Thyroid gland (tissue), 4 donors: ENCODE results near the gene IFNLR1.

Experiments
- CTCF ChIP-seq, 6 experiments: fragments of 200-600 bp in 3 of 6; fragments of 450-650 bp in 3 of 6; sonication (generic) in 3 of 6; IDR thresholded peaks; one replicate each; pipeline ENCODE4 v1.5.1; 2016 to 2019; ENCODE audit warnings: antibody characterized with exemption in 6 of 6, mild to moderate bottlenecking in 2 of 6, inconsistent platforms in 1 of 6, moderate library complexity in 1 of 6
- POLR2A ChIP-seq, 2 donors: fragments of 450-650 bp; IDR thresholded peaks; one replicate each; pipeline ENCODE4 v1.6.1; 2017; ENCODE audit warnings: antibody characterized with exemption in 2 of 2, mild to moderate bottlenecking in 2 of 2, moderate library complexity in 1 of 2

- TF ChIP-seq POLR2A (IDR thresholded peaks at IDR 0.05), result no peak
- TF ChIP-seq CTCF (IDR thresholded peaks at IDR 0.05), result peak; percentile 62 to 94 (median 83)
These were observed 12.3 kb upstream of the IFNLR1 start for GRCh38 chr1:24199291-24199900.
